ENCODE data around the gene MAP7D1. TPM values are rescaled to one million over a fixed set of nuclear protein-coding genes. Genes with fewer than 3 reads are reported as not detected.
A peak's percentile ranks its signal among the peaks of the same experiment; 100 is the strongest.
"Not testable (repeated sequence)": the region's sequence is repeated elsewhere in the genome, so short reads cannot be mapped to it uniquely, and the experiment has no call there.

Gene MAP7D1
- total RNA-seq, 1 experiment from 2014 or later = 218 TPM

- Histone ChIP-seq H3K4me3 (peak overlapping the region; percentile 66), H3K27me3 (replicated peaks) (no peaks in the 10 kb centered on the region), H3K36me3 (peaks cover 28% of the 10 kb centered on the region), H3K9me3 (replicated peaks) (no peaks in the 10 kb centered on the region), H3K27ac (peak overlapping the region; percentile 69), H3K4me1 (replicated peaks) (peaks cover 3% of the 10 kb centered on the region)
- no peak for DNase-seq (ENCODE audit: low read depth in 1 of 2, low spot score in 2 of 2)
Observed at GRCh38 chr1:36222481-36223380, 66.8 kb downstream of the MAP7D1 start.

- peaks cover 34% of the 10 kb centered on the region for H3K36me3 ChIP-seq
- peak overlapping the region; percentile 69 for H3K27ac ChIP-seq
- H3K4me1 ChIP-seq (replicated peaks) = peaks cover 3% of the 10 kb centered on the region
- no peak for DNase-seq (ENCODE audit: low read depth in 1 of 2, low spot score in 2 of 2)
- no peaks in the 10 kb centered on the region for H3K27me3 ChIP-seq (replicated peaks)
- no peaks in the 10 kb centered on the region for H3K9me3 ChIP-seq (replicated peaks)
- H3K4me3 ChIP-seq = peak overlapping the region; percentile 66
Observed at GRCh38 chr1:36223381-36223995, 67.5 kb downstream of the MAP7D1 start.

GRCh38 chr1:36223996-36224536 is 68.1 kb downstream of the MAP7D1 start, which contains the start of gene THRAP3:
THRAP3 (plus strand) TSS chr1:36224443; CDS start chr1:36282564, 58,121 bp downstream.
- H3K4me3 ChIP-seq = peak within 1 kb of the TSS; percentile 66
- no peaks in the 10 kb centered on the region for H3K27me3 ChIP-seq (replicated peaks)
- DNase-seq (ENCODE audit: low read depth in 1 of 2, low spot score in 2 of 2) = peak; percentile 100
- peak within 1 kb of the TSS; percentile 83 for H3K27ac ChIP-seq
- no peaks in the 10 kb centered on the region for H3K9me3 ChIP-seq (replicated peaks)
- H3K36me3 ChIP-seq = peaks cover 40% of the 10 kb centered on the region
- peaks cover 3% of the 10 kb centered on the region for H3K4me1 ChIP-seq (replicated peaks)

GRCh38 chr1:36224537-36225282 is 68.8 kb downstream of the MAP7D1 start:
- no peaks in the 10 kb centered on the region for H3K27me3 ChIP-seq (replicated peaks)
- H3K36me3 ChIP-seq = peaks cover 45% of the 10 kb centered on the region
- H3K4me1 ChIP-seq (replicated peaks) = peaks cover 3% of the 10 kb centered on the region
- DNase-seq (ENCODE audit: low read depth in 1 of 2, low spot score in 2 of 2) = peak; percentile 88 to 99
- H3K9me3 ChIP-seq (replicated peaks) = no peaks in the 10 kb centered on the region
- H3K4me3 ChIP-seq = peak overlapping the region; percentile 66
- peak overlapping the region; percentile 83 for H3K27ac ChIP-seq

GRCh38 chr1:36225283-36225899 is 69.4 kb downstream of the MAP7D1 start:
- Histone ChIP-seq H3K4me3 (peak overlapping the region; percentile 66), H3K9me3 (replicated peaks) (no peaks in the 10 kb centered on the region), H3K36me3 (peaks cover 52% of the 10 kb centered on the region), H3K4me1 (replicated peaks) (peaks cover 3% of the 10 kb centered on the region), H3K27ac (peak overlapping the region; percentile 83; the same call in 1 of the 2 replicates), H3K27me3 (replicated peaks) (no peaks in the 10 kb centered on the region)
- no peak for DNase-seq (ENCODE audit: low read depth in 1 of 2, low spot score in 2 of 2)

GRCh38 chr1:36230279-36230678 is 74.3 kb downstream of the MAP7D1 start:
- not testable (repeated sequence) for H3K4me3 ChIP-seq; H3K9me3 ChIP-seq (replicated peaks); H3K27ac ChIP-seq; DNase-seq (ENCODE audit: low read depth in 1 of 2, low spot score in 2 of 2); H3K4me1 ChIP-seq (replicated peaks); H3K27me3 ChIP-seq (replicated peaks)
- H3K36me3 ChIP-seq = peaks cover 96% of the 10 kb centered on the region

Other genes with a start within 250 kb of the MAP7D1 start
- gene AGO3, start 225.1 kb upstream of the MAP7D1 start, total RNA-seq (2014; rRNA removed; shearing (Covaris generic)) = 15.6 and 15.7 TPM in 2 replicates
- not detected in 2 replicates for gene TEKT2, start 72.1 kb upstream of the MAP7D1 start, total RNA-seq (2014; rRNA removed; shearing (Covaris generic))
- 48.8 and 72.0 TPM in 2 replicates for gene ADPRS, start 67.3 kb upstream of the MAP7D1 start, total RNA-seq (2014; rRNA removed; shearing (Covaris generic))
- 1.1 and 1.2 TPM in 2 replicates for gene COL8A2, start 30.9 kb upstream of the MAP7D1 start, total RNA-seq (2014; rRNA removed; shearing (Covaris generic))
- 134 and 167 TPM in 2 replicates for gene TRAPPC3, start 6.7 kb upstream of the MAP7D1 start, total RNA-seq (2014; rRNA removed; shearing (Covaris generic))
- 61.6 and 66.1 TPM in 2 replicates for gene THRAP3, start 68.3 kb downstream of the MAP7D1 start, total RNA-seq (2014; rRNA removed; shearing (Covaris generic))
- gene SH3D21, start 150.2 kb downstream of the MAP7D1 start, total RNA-seq (2014; rRNA removed; shearing (Covaris generic)) = 0.78 and 1.5 TPM in 2 replicates
- 103 and 159 TPM in 2 replicates for gene EVA1B, start 167.5 kb downstream of the MAP7D1 start, total RNA-seq (2014; rRNA removed; shearing (Covaris generic))
- gene STK40, start 229.8 kb downstream of the MAP7D1 start, total RNA-seq (2014; rRNA removed; shearing (Covaris generic)) = 16.1 and 29.2 TPM in 2 replicates
- gene LSM10, start 241.7 kb downstream of the MAP7D1 start, total RNA-seq (2014; rRNA removed; shearing (Covaris generic)) = 3.4 and 6.4 TPM in 2 replicates

Measured in SJSA1 (cell line).